ENCODE results near the gene HOMEZ.

The HOMEZ gene

DNA sequence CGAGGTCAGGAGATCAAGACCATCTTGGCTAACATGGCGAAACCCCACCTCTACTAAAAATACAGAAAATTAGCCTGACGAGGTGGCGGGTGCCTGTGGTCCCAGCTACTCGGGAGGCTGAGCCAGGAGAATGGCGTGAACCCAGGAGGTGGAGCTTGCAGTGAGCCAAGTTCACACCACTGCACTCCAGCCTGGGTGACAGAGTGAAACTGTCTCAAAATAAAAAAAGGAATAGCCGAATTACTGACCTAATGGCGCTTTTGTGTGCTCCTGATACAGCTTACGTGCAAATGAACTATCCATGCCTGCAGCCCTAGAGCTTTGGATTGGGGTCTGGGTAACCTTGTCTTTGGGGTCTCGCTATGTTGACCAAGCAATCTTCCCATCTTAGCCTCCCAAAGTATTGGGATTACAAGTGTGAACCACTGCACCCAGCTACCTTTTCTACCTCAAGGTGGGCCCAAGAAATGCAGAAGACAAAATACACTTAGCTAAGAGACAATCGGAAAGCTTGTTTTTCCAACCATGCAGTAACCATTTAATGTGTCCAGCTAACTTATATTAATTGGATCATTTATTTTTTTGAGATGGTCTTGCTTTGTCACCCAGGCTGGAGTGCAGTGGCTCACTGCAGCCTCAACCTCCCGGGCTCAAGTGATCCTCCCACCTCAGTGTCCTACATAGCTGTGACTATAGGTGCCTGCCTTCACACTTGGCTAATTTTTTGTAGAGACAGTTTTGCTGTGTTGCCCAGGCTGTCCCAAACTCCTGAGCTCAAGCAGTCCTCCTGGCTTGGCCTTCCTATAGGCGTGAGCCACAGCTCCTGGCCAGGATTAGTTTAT, 40.8 kb upstream of the HOMEZ start:
- TF ChIP-seq, protein P1, sequence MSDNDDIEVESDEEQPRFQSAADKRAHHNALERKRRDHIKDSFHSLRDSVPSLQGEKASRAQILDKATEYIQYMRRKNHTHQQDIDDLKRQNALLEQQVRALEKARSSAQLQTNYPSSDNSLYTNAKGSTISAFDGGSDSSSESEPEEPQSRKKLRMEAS (IDR thresholded peaks at IDR 0.05), result no peak
- TF ChIP-seq CREB1 (IDR thresholded peaks at IDR 0.05; ENCODE audit: low read depth) (no peak), TAF1 (IDR thresholded peaks at IDR 0.05; ENCODE audit: low read depth) (no peak), EP300 (IDR thresholded peaks at IDR 0.05; ENCODE audit: borderline replicate concordance) (no peak), FOXM1 (IDR thresholded peaks at IDR 0.05; ENCODE audit: borderline replicate concordance, low read depth) (no peak)

- TF ChIP-seq EP300 (IDR thresholded peaks at IDR 0.05; ENCODE audit: borderline replicate concordance) (no peak), FOXM1 (IDR thresholded peaks at IDR 0.05; ENCODE audit: borderline replicate concordance, low read depth) (no peak), TAF1 (IDR thresholded peaks at IDR 0.05; ENCODE audit: low read depth) (no peak), ZBTB7A (IDR thresholded peaks at IDR 0.05; ENCODE audit: low read depth) (no peak), CREB1 (IDR thresholded peaks at IDR 0.05; ENCODE audit: low read depth) (no peak), NFIC (IDR thresholded peaks at IDR 0.05) (no peak), TCF12 (IDR thresholded peaks at IDR 0.05; ENCODE audit: low read depth) (no peak), TEAD4 (IDR thresholded peaks at IDR 0.05) (no peak), YY1 (IDR thresholded peaks at IDR 0.05; ENCODE audit: low read depth) (no peak), CEBPB (IDR thresholded peaks at IDR 0.05) (no peak)
- TF ChIP-seq, protein P1 (IDR thresholded peaks at IDR 0.05), result no peak
- TF ChIP-seq, protein P2, sequence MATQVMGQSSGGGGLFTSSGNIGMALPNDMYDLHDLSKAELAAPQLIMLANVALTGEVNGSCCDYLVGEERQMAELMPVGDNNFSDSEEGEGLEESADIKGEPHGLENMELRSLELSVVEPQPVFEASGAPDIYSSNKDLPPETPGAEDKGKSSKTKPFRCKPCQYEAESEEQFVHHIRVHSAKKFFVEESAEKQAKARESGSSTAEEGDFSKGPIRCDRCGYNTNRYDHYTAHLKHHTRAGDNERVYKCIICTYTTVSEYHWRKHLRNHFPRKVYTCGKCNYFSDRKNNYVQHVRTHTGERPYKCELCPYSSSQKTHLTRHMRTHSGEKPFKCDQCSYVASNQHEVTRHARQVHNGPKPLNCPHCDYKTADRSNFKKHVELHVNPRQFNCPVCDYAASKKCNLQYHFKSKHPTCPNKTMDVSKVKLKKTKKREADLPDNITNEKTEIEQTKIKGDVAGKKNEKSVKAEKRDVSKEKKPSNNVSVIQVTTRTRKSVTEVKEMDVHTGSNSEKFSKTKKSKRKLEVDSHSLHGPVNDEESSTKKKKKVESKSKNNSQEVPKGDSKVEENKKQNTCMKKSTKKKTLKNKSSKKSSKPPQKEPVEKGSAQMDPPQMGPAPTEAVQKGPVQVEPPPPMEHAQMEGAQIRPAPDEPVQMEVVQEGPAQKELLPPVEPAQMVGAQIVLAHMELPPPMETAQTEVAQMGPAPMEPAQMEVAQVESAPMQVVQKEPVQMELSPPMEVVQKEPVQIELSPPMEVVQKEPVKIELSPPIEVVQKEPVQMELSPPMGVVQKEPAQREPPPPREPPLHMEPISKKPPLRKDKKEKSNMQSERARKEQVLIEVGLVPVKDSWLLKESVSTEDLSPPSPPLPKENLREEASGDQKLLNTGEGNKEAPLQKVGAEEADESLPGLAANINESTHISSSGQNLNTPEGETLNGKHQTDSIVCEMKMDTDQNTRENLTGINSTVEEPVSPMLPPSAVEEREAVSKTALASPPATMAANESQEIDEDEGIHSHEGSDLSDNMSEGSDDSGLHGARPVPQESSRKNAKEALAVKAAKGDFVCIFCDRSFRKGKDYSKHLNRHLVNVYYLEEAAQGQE (IDR thresholded peaks at IDR 0.05; ENCODE audit: low read depth), result no peak
These were observed 39.1 kb upstream of the HOMEZ start for GRCh38 chr14:23324993-23325392.

- TF ChIP-seq TAF1 (IDR thresholded peaks at IDR 0.05; ENCODE audit: low read depth) (no peak), TCF12 (IDR thresholded peaks at IDR 0.05; ENCODE audit: low read depth) (no peak), CREB1 (IDR thresholded peaks at IDR 0.05; ENCODE audit: low read depth) (no peak), YY1 (IDR thresholded peaks at IDR 0.05; ENCODE audit: low read depth) (no peak), RAD21 (IDR thresholded peaks at IDR 0.05; ENCODE audit: low read depth) (no peak)
- TF ChIP-seq, protein P1 (IDR thresholded peaks at IDR 0.05), result no peak
- TF ChIP-seq, protein P2 (IDR thresholded peaks at IDR 0.05; ENCODE audit: low read depth), result no peak
These were observed 38.5 kb upstream of the HOMEZ start for GRCh38 chr14:23324455-23324846.

GRCh38 chr14:23323838-23324454, 38.0 kb upstream of the HOMEZ start:
- no peak for TF ChIP-seq NFIC (IDR thresholded peaks at IDR 0.05)

- TF ChIP-seq ZBTB7A (IDR thresholded peaks at IDR 0.05; ENCODE audit: low read depth) (no peak), YY1 (IDR thresholded peaks at IDR 0.05; ENCODE audit: low read depth) (no peak), NFIC (IDR thresholded peaks at IDR 0.05) (no peak), CREB1 (IDR thresholded peaks at IDR 0.05; ENCODE audit: low read depth) (no peak), TCF12 (IDR thresholded peaks at IDR 0.05; ENCODE audit: low read depth) (no peak), USF1 (IDR thresholded peaks at IDR 0.05) (no peak), EGR1 (IDR thresholded peaks at IDR 0.05) (no peak), FOXM1 (IDR thresholded peaks at IDR 0.05; ENCODE audit: borderline replicate concordance, low read depth) (no peak), TAF1 (IDR thresholded peaks at IDR 0.05; ENCODE audit: low read depth) (no peak), TEAD4 (IDR thresholded peaks at IDR 0.05) (no peak), RAD21 (IDR thresholded peaks at IDR 0.05; ENCODE audit: low read depth) (no peak)
- TF ChIP-seq, protein P2 (IDR thresholded peaks at IDR 0.05; ENCODE audit: low read depth), result no peak
- TF ChIP-seq, protein P1 (IDR thresholded peaks at IDR 0.05), result no peak
These were observed 36.9 kb upstream of the HOMEZ start for GRCh38 chr14:23322568-23323517.
